Endothelial cell (in vitro differentiated cells): ENCODE results near the gene MEX3D. TPM values are rescaled to one million over a fixed set of nuclear protein-coding genes. Genes with fewer than 3 reads are reported as not detected.
A peak's percentile ranks its signal among the peaks of the same experiment; 100 is the strongest.

Experiments
- DNase-seq: peaks from one replicate; pipeline ENCODE4 v3.0.0; 2021; ENCODE audit warnings: low spot score
- H3K27ac Mint-ChIP-seq: one replicate; pipeline ENCODE4 v1.8.0; 2021; ENCODE audit warnings: mixed read lengths, inconsistent platforms; ENCODE audit not compliant: unreplicated experiment
- H3K27me3 Mint-ChIP-seq: one replicate; pipeline ENCODE4 v1.8.0; 2021; ENCODE audit warnings: mild to moderate bottlenecking, moderate library complexity, mixed read lengths, inconsistent platforms; ENCODE audit not compliant: unreplicated experiment
- H3K36me3 Mint-ChIP-seq: one replicate; pipeline ENCODE4 v1.8.0; 2021; ENCODE audit warnings: mild to moderate bottlenecking, low read depth, mixed read lengths, inconsistent platforms; ENCODE audit not compliant: unreplicated experiment
- H3K4me1 Mint-ChIP-seq: one replicate; pipeline ENCODE4 v1.8.0; 2021; ENCODE audit warnings: mild to moderate bottlenecking, mixed read lengths, inconsistent platforms; ENCODE audit not compliant: unreplicated experiment
- H3K4me3 Mint-ChIP-seq: one replicate; pipeline ENCODE4 v1.8.0; 2021; ENCODE audit warnings: mild to moderate bottlenecking, mixed read lengths, inconsistent platforms; ENCODE audit not compliant: unreplicated experiment
- H3K9me3 Mint-ChIP-seq: one replicate; pipeline ENCODE4 v1.8.0; 2021; ENCODE audit warnings: mixed read lengths, inconsistent platforms; ENCODE audit not compliant: unreplicated experiment
- long read RNA-seq: library from polyadenylated mRNA; unstranded; transcript quantifications from one replicate; pipeline ENCODE4 v2.0.0, GENCODE V29; 2020; ENCODE audit not compliant: unreplicated experiment
- total RNA-seq: library from RNA; stranded (reverse); fragmentation: NEBNext Ultra II Directional; extraction: Animal tissue kit (Norgen Biotek cat#: 25700); gene quantifications from one replicate; pipeline ENCODE4 v1.2.1, GENCODE V29; 2021; ENCODE audit not compliant: unreplicated experiment
- TF ChIP-seq, protein P1 (sequence below): fragments of 200-600 bp; sonication (generic); IDR thresholded peaks from one replicate; pipeline ENCODE4 v1.5.0; 2021; ENCODE audit warnings: antibody characterized with exemption; ENCODE audit not compliant: unreplicated experiment

MEX3D gene
- total RNA-seq = 73.4 TPM
- long read RNA-seq = 0 reads

- Mint-ChIP-seq H3K4me1 (peaks cover 13% of the 10 kb centered on the region), H3K27me3 (peaks cover 35% of the 10 kb centered on the region)
Measured at GRCh38 chr19:1568320-1569019, at the start of gene MEX3D. Gene MEX3D (minus strand): TSS chr19:1568325. CDS start chr19:1568058, 267 bp downstream.

GRCh38 chr19:1616875-1617274, 48.8 kb upstream of the MEX3D start:
- no peak for DNase-seq
- H3K4me3 Mint-ChIP-seq = peak overlapping the region; percentile 31
- H3K27ac Mint-ChIP-seq = no peak overlapping the region
- peaks cover 27% of the 10 kb centered on the region for H3K36me3 Mint-ChIP-seq
- no peaks in the 10 kb centered on the region for H3K4me1 Mint-ChIP-seq
- peaks cover 10% of the 10 kb centered on the region for H3K27me3 Mint-ChIP-seq
- TF ChIP-seq, protein P1, sequence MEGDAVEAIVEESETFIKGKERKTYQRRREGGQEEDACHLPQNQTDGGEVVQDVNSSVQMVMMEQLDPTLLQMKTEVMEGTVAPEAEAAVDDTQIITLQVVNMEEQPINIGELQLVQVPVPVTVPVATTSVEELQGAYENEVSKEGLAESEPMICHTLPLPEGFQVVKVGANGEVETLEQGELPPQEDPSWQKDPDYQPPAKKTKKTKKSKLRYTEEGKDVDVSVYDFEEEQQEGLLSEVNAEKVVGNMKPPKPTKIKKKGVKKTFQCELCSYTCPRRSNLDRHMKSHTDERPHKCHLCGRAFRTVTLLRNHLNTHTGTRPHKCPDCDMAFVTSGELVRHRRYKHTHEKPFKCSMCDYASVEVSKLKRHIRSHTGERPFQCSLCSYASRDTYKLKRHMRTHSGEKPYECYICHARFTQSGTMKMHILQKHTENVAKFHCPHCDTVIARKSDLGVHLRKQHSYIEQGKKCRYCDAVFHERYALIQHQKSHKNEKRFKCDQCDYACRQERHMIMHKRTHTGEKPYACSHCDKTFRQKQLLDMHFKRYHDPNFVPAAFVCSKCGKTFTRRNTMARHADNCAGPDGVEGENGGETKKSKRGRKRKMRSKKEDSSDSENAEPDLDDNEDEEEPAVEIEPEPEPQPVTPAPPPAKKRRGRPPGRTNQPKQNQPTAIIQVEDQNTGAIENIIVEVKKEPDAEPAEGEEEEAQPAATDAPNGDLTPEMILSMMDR = no peak
- no peaks in the 10 kb centered on the region for H3K9me3 Mint-ChIP-seq

More at GRCh38 chr19:1568320-1569019, at the start of gene MEX3D:
- Mint-ChIP-seq H3K27ac (peak within 1 kb of the TSS; percentile 72), H3K9me3 (no peaks in the 10 kb centered on the region), H3K4me3 (peak within 1 kb of the TSS; percentile 86), H3K36me3 (peaks cover 4% of the 10 kb centered on the region)
- TF ChIP-seq, protein P1 = no peak
- DNase-seq = peak; percentile 87

GRCh38 chr19:1616396-1616795, 48.3 kb upstream of the MEX3D start:
- Mint-ChIP-seq H3K36me3 (peaks cover 27% of the 10 kb centered on the region), H3K9me3 (no peaks in the 10 kb centered on the region), H3K4me3 (peak overlapping the region; percentile 31), H3K4me1 (no peaks in the 10 kb centered on the region), H3K27ac (no peak overlapping the region), H3K27me3 (peaks cover 10% of the 10 kb centered on the region)
- no peak for DNase-seq
- TF ChIP-seq, protein P1 = no peak

GRCh38 chr19:1615156-1615765, 47.1 kb upstream of the MEX3D start:
- peaks cover 10% of the 10 kb centered on the region for H3K27me3 Mint-ChIP-seq
- H3K4me3 Mint-ChIP-seq = peak overlapping the region; percentile 54
- H3K36me3 Mint-ChIP-seq = peaks cover 34% of the 10 kb centered on the region
- H3K4me1 Mint-ChIP-seq = no peaks in the 10 kb centered on the region
- H3K9me3 Mint-ChIP-seq = no peaks in the 10 kb centered on the region
- no peak overlapping the region for H3K27ac Mint-ChIP-seq
- TF ChIP-seq, protein P1 = no peak
- no peak for DNase-seq
